ENCODE results near the gene SUN1.
"Not testable (repeated sequence)": the region's sequence is repeated elsewhere in the genome, so short reads cannot be mapped to it uniquely, and the experiment has no call there.

Gene SUN1

GRCh38 chr7:857661-858060, 25.4 kb downstream of the SUN1 start:
- DNase-seq, result no peak

- DNase-seq, result no peak
These were observed 27.2 kb downstream of the SUN1 start for GRCh38 chr7:859359-860030.

- no peak for DNase-seq
These were observed 27.9 kb downstream of the SUN1 start for GRCh38 chr7:860149-860548.

- DNase-seq, result no peak
These were observed 28.9 kb downstream of the SUN1 start for GRCh38 chr7:861222-861621.

GRCh38 chr7:862157-862556, 29.9 kb downstream of the SUN1 start:
- DNase-seq, result no peak

GRCh38 chr7:863106-863505, 30.8 kb downstream of the SUN1 start:
- no peak for DNase-seq

GRCh38 chr7:865921-866320, 33.6 kb downstream of the SUN1 start:
- DNase-seq, result no peak

- DNase-seq, result no peak
These were observed 34.7 kb downstream of the SUN1 start for GRCh38 chr7:867001-867405.

- no peak for DNase-seq
These were observed 35.3 kb downstream of the SUN1 start for GRCh38 chr7:867406-868188.

- no peak for DNase-seq
These were observed 35.9 kb downstream of the SUN1 start for GRCh38 chr7:868189-868486.

GRCh38 chr7:869348-869747, 37.1 kb downstream of the SUN1 start:
- DNase-seq, result no peak

GRCh38 chr7:871900-872537, 39.7 kb downstream of the SUN1 start:
- DNase-seq, result no peak

GRCh38 chr7:872685-873084, 40.4 kb downstream of the SUN1 start:
- not testable (repeated sequence) for DNase-seq

GRCh38 chr7:873367-874002, 41.2 kb downstream of the SUN1 start:
- DNase-seq, result no peak

- no peak for DNase-seq
These were observed 41.9 kb downstream of the SUN1 start for GRCh38 chr7:874031-874749.

GRCh38 chr7:875051-875450, 42.8 kb downstream of the SUN1 start:
- DNase-seq, result no peak

GRCh38 chr7:875476-876076, 43.3 kb downstream of the SUN1 start:
- DNase-seq, result no peak

GRCh38 chr7:876077-876971, 44.0 kb downstream of the SUN1 start, which contains the start of gene GET4:
Gene GET4, plus strand, starts transcription at chr7:876554. Its CDS starts 92 bp downstream, at chr7:876646.
- DNase-seq, result no peak

GRCh38 chr7:876972-877311, 44.7 kb downstream of the SUN1 start:
- no peak for DNase-seq

GRCh38 chr7:877312-878232, 45.3 kb downstream of the SUN1 start:
- DNase-seq, result no peak

GRCh38 chr7:879093-879492, 46.8 kb downstream of the SUN1 start:
- DNase-seq, result no peak
